Ovary (tissue), 9 donors: ENCODE measurements around the gene RNF217. TPM values are rescaled to one million over a fixed set of nuclear protein-coding genes. Genes with fewer than 3 reads are reported as not detected.
"Not testable (repeated sequence)": the region's sequence is repeated elsewhere in the genome, so short reads cannot be mapped to it uniquely, and the experiment has no call there.

Source experiments
- DNase-seq, 5 donors: peaks; one replicate each; pipeline ENCODE4 v3.0.0-alpha.2; 2019 to 2020
- H3K27ac ChIP-seq, 2 donors: fragments of 200-600 bp; one replicate each; pipeline versions ENCODE4 v1.5.1 to v1.8.0; 2019 to 2022
- H3K27me3 ChIP-seq: fragments of 200-600 bp; one replicate; pipeline ENCODE4 v1.8.0; 2022
- H3K36me3 ChIP-seq: fragments of 200-600 bp; sonication (generic); one replicate; pipeline ENCODE4 v1.5.1; 2019
- H3K4me1 ChIP-seq: one replicate; pipeline ENCODE4 v1.8.1; 2013; ENCODE audit warnings: mild to moderate bottlenecking, moderate library complexity; ENCODE audit not compliant: insufficient read depth
- H3K4me3 ChIP-seq: fragments of 200-600 bp; sonication (generic); one replicate; pipeline ENCODE4 v1.5.1; 2017
- H3K9me3 ChIP-seq, 2 donors: fragments of 200-600 bp in 1 of 2; sonication (generic) in 1 of 2; one replicate each; pipeline versions ENCODE4 v1.5.1 to v1.8.1; 2013 to 2019; ENCODE audit warnings: mild to moderate bottlenecking in 1 of 2, moderate library complexity in 1 of 2
- EP300 ChIP-seq: sonication (generic); formaldehyde crosslinking; IDR thresholded peaks from one replicate; pipeline ENCODE4 v1.6.1; 2017; ENCODE audit warnings: antibody characterized with exemption
- POLR2A ChIP-seq: fragments of 450-650 bp; IDR thresholded peaks from one replicate; pipeline ENCODE4 v1.6.1; 2017; ENCODE audit warnings: antibody characterized with exemption, mild to moderate bottlenecking, moderate library complexity
- WGBS, 3 donors: extraction: QIAGEN DNeasy Blood & Tissue Kit in 1 of 3; methylation state at CpG; one replicate each; pipeline versions ENCODE4 v1.1.5 to v1.1.7; 2013 to 2017; 5-methylcytosine and 5-hydroxymethylcytosine counted together
- intact Hi-C, 4 donors: fragments of 100-400 bp; cut with DNase I; formaldehyde crosslinking; loops; one replicate each; pipeline versions ENCODE4 v1.11.0 to v1.15.1; 2022 to 2023
- polyA plus RNA-seq, 2 donors: library from polyadenylated mRNA; stranded (reverse); fragments of 200-250 nt in 1 of 2; fragments of 350-450 nt in 1 of 2; fragmentation: Illumina TruSeq in 1 of 2; extraction: RNeasy Lipid Tissue Mini Kit (QIAGEN cat#74804) in 1 of 2; gene quantifications; one replicate each; pipeline ENCODE4 v1.2.3, GENCODE V29; 2013 to 2014
- total RNA-seq, 7 donors: library from RNA; depleted of rRNA in 2 of 7; stranded (reverse); fragments of >200 nt in 2 of 7; fragmentation: NEBNext Ultra II Directional in 3 of 7; extraction: Animal tissue kit (Norgen Biotek cat#: 25700) in 3 of 7; gene quantifications; one replicate each; pipeline versions ENCODE4 v1.1.0 to v1.2.4, GENCODE V29; 2016 to 2023
- TF ChIP-seq, protein P1 (sequence below), 3 donors: fragments of 450-650 bp in 2 of 3; fragments of 200-600 bp in 1 of 3; IDR thresholded peaks; one replicate each; pipeline versions ENCODE4 v1.5.1 to v1.8.0; 2016 to 2022; ENCODE audit warnings: antibody characterized with exemption in 3 of 3, mild to moderate bottlenecking in 1 of 3
- donor health status: DM: no; HTN: no; CAD: no; lungs with moderate emphysema.
- donor health status: DM: no; HTN: no; CAD: no.
- donor health status: Bipolar disorder and iron deficiency.
- donor health status: DM: yes; HTN: yes; CAD: no.
- donor health status: DM: no; HTN: no; CAD: no.
- donor health status: DM: yes; HTN: yes; CAD: no.

RNF217 gene
- total and polyA plus RNA-seq, 9 donors, result 5.8 to 40.4 (median 33.6) TPM

- Histone ChIP-seq H3K27ac (no peak overlapping the region), H3K27me3 (no peaks in the 10 kb centered on the region), H3K36me3 (no peaks in the 10 kb centered on the region), H3K9me3 (no peaks in the 10 kb centered on the region), H3K4me3 (no peak overlapping the region), H3K4me1 (no peaks in the 10 kb centered on the region)
- TF ChIP-seq POLR2A (no peak), EP300 (no peak)
- TF ChIP-seq, protein P1, sequence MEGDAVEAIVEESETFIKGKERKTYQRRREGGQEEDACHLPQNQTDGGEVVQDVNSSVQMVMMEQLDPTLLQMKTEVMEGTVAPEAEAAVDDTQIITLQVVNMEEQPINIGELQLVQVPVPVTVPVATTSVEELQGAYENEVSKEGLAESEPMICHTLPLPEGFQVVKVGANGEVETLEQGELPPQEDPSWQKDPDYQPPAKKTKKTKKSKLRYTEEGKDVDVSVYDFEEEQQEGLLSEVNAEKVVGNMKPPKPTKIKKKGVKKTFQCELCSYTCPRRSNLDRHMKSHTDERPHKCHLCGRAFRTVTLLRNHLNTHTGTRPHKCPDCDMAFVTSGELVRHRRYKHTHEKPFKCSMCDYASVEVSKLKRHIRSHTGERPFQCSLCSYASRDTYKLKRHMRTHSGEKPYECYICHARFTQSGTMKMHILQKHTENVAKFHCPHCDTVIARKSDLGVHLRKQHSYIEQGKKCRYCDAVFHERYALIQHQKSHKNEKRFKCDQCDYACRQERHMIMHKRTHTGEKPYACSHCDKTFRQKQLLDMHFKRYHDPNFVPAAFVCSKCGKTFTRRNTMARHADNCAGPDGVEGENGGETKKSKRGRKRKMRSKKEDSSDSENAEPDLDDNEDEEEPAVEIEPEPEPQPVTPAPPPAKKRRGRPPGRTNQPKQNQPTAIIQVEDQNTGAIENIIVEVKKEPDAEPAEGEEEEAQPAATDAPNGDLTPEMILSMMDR (IDR thresholded peaks at IDR 0.05), result no peak
- WGBS, 3 donors, result 88 to 98% (median 98%) methylated on average over 1 of the region's 1 CpG
- no peak for DNase-seq
- intact Hi-C loops, result no loop called here
These were observed 69.1 kb downstream of the RNF217 start for GRCh38 chr6:125031385-125031784.

- not testable (repeated sequence) for H3K4me1 ChIP-seq, H3K9me3 ChIP-seq
These were observed 72.7 kb downstream of the RNF217 start for GRCh38 chr6:125034929-125035328.

GRCh38 chr6:125036486-125036885, 74.2 kb downstream of the RNF217 start:
- intact Hi-C loops, H3K4me1 ChIP-seq, H3K4me3 ChIP-seq, DNase-seq, H3K9me3 ChIP-seq, H3K36me3 ChIP-seq, H3K27ac ChIP-seq, H3K27me3 ChIP-seq: not testable (repeated sequence)
- 95 to 98% (median 96%) methylated on average over 4 of the region's 4 CpGs for WGBS, 3 donors

More at GRCh38 chr6:125034929-125035328, 72.7 kb downstream of the RNF217 start:
- H3K27me3 ChIP-seq, intact Hi-C loops, DNase-seq, H3K27ac ChIP-seq, H3K4me3 ChIP-seq, H3K36me3 ChIP-seq: not testable (repeated sequence)

DNA sequence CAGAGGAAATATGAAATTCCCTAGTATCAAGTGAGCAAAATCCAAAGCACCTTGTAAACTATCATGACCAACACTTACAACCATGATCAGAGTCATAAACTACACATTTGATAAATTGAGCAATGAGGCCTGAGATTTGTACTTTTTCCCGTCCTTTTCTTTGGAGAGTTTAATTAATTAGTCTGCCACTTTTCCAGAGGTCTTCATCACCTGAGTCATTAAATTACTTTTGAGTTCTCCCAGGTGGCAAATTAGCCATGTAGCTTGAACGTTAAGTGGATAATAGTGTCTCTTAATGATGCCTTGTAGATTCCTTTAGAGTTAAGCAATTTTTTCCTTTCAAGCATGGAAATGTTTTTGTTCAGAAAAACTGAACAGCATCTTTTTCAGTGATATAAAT, 75.6 kb downstream of the RNF217 start:
- intact Hi-C loops, result no loop called here
- WGBS, 3 donors, result 72 to 79% (median 72%) methylated on average over 2 of the region's 2 CpGs
- H3K9me3 ChIP-seq, result no peaks in the 10 kb centered on the region
- no peak overlapping the region for H3K27ac ChIP-seq
- no peak overlapping the region for H3K4me3 ChIP-seq
- no peaks in the 10 kb centered on the region for H3K27me3 ChIP-seq
- DNase-seq, result no peak
- H3K4me1 ChIP-seq, result no peaks in the 10 kb centered on the region
- TF ChIP-seq, protein P1 (IDR thresholded peaks at IDR 0.05), result no peak
- TF ChIP-seq POLR2A (no peak), EP300 (no peak)
- H3K36me3 ChIP-seq, result no peaks in the 10 kb centered on the region

DNA sequence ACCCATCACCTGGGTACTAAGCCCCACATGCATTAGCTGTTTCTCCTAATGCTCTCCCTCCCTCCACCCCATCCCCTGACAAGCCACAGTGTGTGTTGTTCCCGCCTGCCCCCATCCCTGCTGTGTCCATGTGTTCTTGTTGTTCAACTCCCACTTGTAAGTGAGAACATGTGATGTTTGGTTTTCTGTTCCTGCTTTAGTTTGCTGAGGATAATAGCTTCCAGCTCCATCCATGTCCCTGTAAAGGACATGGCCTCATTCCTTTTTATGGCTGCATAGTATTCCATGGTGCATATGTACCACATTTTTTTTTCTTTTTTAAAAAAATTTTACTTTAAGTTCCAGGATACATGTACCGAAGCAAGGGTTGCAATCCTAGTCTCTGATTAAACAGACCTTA, 76.7 kb downstream of the RNF217 start:
- no peaks in the 10 kb centered on the region for H3K9me3 ChIP-seq
- TF ChIP-seq EP300, result no peak
- TF ChIP-seq, protein P1 (IDR thresholded peaks at IDR 0.05), result no peak
- no peak overlapping the region for H3K4me3 ChIP-seq
- no peaks in the 10 kb centered on the region for H3K4me1 ChIP-seq
- DNase-seq, result no peak
- no peaks in the 10 kb centered on the region for H3K36me3 ChIP-seq
- WGBS, 3 donors, result 95 to 98% (median 97%) methylated on average over 2 of the region's 2 CpGs
- intact Hi-C loops, result no loop called here
- H3K27ac ChIP-seq, result no peak overlapping the region
- no peaks in the 10 kb centered on the region for H3K27me3 ChIP-seq
